ENCODE measurements around the gene PIK3CA.
"Not testable (repeated sequence)": the region's sequence is repeated elsewhere in the genome, so short reads cannot be mapped to it uniquely, and the experiment has no call there.

PIK3CA gene

DNA sequence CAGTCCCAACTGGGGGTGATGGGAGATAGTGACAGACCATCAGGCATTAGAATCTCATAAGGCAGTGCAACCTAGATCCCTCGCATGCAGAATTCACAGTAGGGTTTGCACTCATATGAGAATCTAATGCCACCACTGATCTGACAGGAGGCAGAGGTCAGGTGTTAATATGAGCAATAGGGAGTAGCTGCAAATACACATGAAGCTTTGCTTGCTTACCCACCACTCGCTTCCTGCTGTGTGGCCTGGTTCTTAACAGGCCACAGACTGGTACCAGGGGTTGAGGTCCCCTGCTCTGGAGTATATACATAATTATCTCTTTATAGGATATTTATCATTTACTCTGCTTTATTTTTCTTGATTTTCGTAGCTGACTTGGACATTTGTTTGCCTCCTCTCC is 40.5 kb upstream of the PIK3CA start:
- TF ChIP-seq, protein P1, sequence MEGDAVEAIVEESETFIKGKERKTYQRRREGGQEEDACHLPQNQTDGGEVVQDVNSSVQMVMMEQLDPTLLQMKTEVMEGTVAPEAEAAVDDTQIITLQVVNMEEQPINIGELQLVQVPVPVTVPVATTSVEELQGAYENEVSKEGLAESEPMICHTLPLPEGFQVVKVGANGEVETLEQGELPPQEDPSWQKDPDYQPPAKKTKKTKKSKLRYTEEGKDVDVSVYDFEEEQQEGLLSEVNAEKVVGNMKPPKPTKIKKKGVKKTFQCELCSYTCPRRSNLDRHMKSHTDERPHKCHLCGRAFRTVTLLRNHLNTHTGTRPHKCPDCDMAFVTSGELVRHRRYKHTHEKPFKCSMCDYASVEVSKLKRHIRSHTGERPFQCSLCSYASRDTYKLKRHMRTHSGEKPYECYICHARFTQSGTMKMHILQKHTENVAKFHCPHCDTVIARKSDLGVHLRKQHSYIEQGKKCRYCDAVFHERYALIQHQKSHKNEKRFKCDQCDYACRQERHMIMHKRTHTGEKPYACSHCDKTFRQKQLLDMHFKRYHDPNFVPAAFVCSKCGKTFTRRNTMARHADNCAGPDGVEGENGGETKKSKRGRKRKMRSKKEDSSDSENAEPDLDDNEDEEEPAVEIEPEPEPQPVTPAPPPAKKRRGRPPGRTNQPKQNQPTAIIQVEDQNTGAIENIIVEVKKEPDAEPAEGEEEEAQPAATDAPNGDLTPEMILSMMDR (IDR thresholded peaks at IDR 0.05), result no peak
- Histone ChIP-seq H3K4me3 (ENCODE audit: low read depth, low read length) (no peak overlapping the region), H2AFZ (no peak overlapping the region), H3K79me2 (no peaks in the 10 kb centered on the region), H3K27ac (no peak overlapping the region), H3K9me3 (ENCODE audit: control insufficient read depth, low read length) (no peaks in the 10 kb centered on the region), H3K27me3 (ENCODE audit: control insufficient read depth, insufficient read depth, low read length) (no peaks in the 10 kb centered on the region), H3K4me1 (no peaks in the 10 kb centered on the region), H3K4me2 (ENCODE audit: low read length) (no peak overlapping the region), H3K9ac (no peak overlapping the region), H3K36me3 (ENCODE audit: control insufficient read depth, insufficient read depth, low read length) (no peaks in the 10 kb centered on the region)

- Histone ChIP-seq H3K36me3 (ENCODE audit: control insufficient read depth, insufficient read depth, low read length) (no peaks in the 10 kb centered on the region), H3K4me1 (no peaks in the 10 kb centered on the region), H3K4me2 (ENCODE audit: low read length) (no peak overlapping the region), H3K9ac (no peak overlapping the region), H3K79me2 (no peaks in the 10 kb centered on the region), H3K9me3 (ENCODE audit: control insufficient read depth, low read length) (no peaks in the 10 kb centered on the region), H2AFZ (no peak overlapping the region), H3K4me3 (ENCODE audit: low read depth, low read length) (no peak overlapping the region), H3K27ac (no peak overlapping the region), H3K27me3 (ENCODE audit: control insufficient read depth, insufficient read depth, low read length) (no peaks in the 10 kb centered on the region)
- TF ChIP-seq, protein P1 (IDR thresholded peaks at IDR 0.05), result no peak
Measured at GRCh38 chr3:179108086-179108485, 40.1 kb upstream of the PIK3CA start.

- no peak overlapping the region for H2AFZ ChIP-seq
- H3K4me3 ChIP-seq (ENCODE audit: low read depth, low read length), result no peak overlapping the region
- H3K9ac ChIP-seq, result no peak overlapping the region
- no peak overlapping the region for H3K4me2 ChIP-seq (ENCODE audit: low read length)
- H3K9me3 ChIP-seq (ENCODE audit: control insufficient read depth, low read length), result no peaks in the 10 kb centered on the region
- no peaks in the 10 kb centered on the region for H3K79me2 ChIP-seq
- H3K27me3 ChIP-seq (ENCODE audit: control insufficient read depth, insufficient read depth, low read length), result no peaks in the 10 kb centered on the region
- TF ChIP-seq, protein P1 (IDR thresholded peaks at IDR 0.05), result no peak
- no peaks in the 10 kb centered on the region for H3K4me1 ChIP-seq
- H3K27ac ChIP-seq, result no peak overlapping the region
- no peaks in the 10 kb centered on the region for H3K36me3 ChIP-seq (ENCODE audit: control insufficient read depth, insufficient read depth, low read length)
Measured at GRCh38 chr3:179113903-179114302, 34.3 kb upstream of the PIK3CA start.

- H3K4me1 ChIP-seq, H3K9ac ChIP-seq: not testable (repeated sequence)
Measured at GRCh38 chr3:179115444-179115843, 32.7 kb upstream of the PIK3CA start.

DNA sequence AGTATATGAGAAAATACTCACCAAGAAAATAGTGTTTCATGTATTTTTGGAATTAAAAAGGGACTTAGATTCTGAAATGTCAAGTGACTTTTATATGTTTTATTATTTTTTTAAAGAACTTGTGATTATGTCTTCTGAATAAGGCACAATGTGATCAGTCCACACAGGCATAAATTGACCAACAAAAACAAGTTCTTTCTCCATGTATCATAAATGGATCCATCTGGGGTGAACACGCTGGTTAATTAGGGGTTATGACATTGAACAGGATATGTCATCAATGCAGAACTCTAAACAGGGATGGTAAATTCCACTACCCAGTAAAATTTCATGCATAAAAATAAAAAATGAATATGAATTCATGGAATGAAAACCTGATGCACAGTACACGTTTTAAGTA is 31.3 kb upstream of the PIK3CA start:
- no peak overlapping the region for H3K27ac ChIP-seq
- no peak overlapping the region for H3K4me2 ChIP-seq (ENCODE audit: low read length)
- no peaks in the 10 kb centered on the region for H3K27me3 ChIP-seq (ENCODE audit: control insufficient read depth, insufficient read depth, low read length)
- no peaks in the 10 kb centered on the region for H3K4me1 ChIP-seq
- no peak overlapping the region for H2AFZ ChIP-seq
- H3K9me3 ChIP-seq (ENCODE audit: control insufficient read depth, low read length), result no peaks in the 10 kb centered on the region
- TF ChIP-seq, protein P1 (IDR thresholded peaks at IDR 0.05), result no peak
- no peaks in the 10 kb centered on the region for H3K36me3 ChIP-seq (ENCODE audit: control insufficient read depth, insufficient read depth, low read length)
- H3K79me2 ChIP-seq, result no peaks in the 10 kb centered on the region
- no peak overlapping the region for H3K9ac ChIP-seq
- no peak overlapping the region for H3K4me3 ChIP-seq (ENCODE audit: low read depth, low read length)

More at GRCh38 chr3:179115444-179115843, 32.7 kb upstream of the PIK3CA start:
- H3K36me3 ChIP-seq (ENCODE audit: control insufficient read depth, insufficient read depth, low read length); H3K4me2 ChIP-seq (ENCODE audit: low read length); H3K27ac ChIP-seq; H3K27me3 ChIP-seq (ENCODE audit: control insufficient read depth, insufficient read depth, low read length); H2AFZ ChIP-seq; H3K79me2 ChIP-seq; H3K4me3 ChIP-seq (ENCODE audit: low read depth, low read length); H3K9me3 ChIP-seq (ENCODE audit: control insufficient read depth, low read length): not testable (repeated sequence)

- not testable (repeated sequence) for H3K9me3 ChIP-seq (ENCODE audit: control insufficient read depth, low read length); H3K4me2 ChIP-seq (ENCODE audit: low read length); H3K27ac ChIP-seq; H3K79me2 ChIP-seq; H3K36me3 ChIP-seq (ENCODE audit: control insufficient read depth, insufficient read depth, low read length); H3K4me3 ChIP-seq (ENCODE audit: low read depth, low read length); H3K4me1 ChIP-seq; H3K9ac ChIP-seq; H3K27me3 ChIP-seq (ENCODE audit: control insufficient read depth, insufficient read depth, low read length); H2AFZ ChIP-seq
Measured at GRCh38 chr3:179132191-179132890, 15.8 kb upstream of the PIK3CA start.
